SK-N-SH treated with all-trans-retinoic acid at 6 μM for 48 hours (cell line): ENCODE data around the gene LYRM4.

Source experiments
- ARNTL ChIP-seq: fragments of 450-650 bp; formaldehyde crosslinking; IDR thresholded peaks from 2 replicates; pipeline ENCODE4 v1.5.0; 2020; ENCODE audit warnings: low read depth, mild to moderate bottlenecking, moderate library complexity, borderline replicate concordance
- CSRNP3 ChIP-seq: fragments of 250-450 bp; sonication (Bioruptor Pico); IDR thresholded peaks from 2 replicates; pipeline ENCODE4 v1.5.1; 2021; ENCODE audit warnings: mild to moderate bottlenecking, moderate library complexity
- GLIS3 ChIP-seq: fragments of 250-450 bp; sonication (Bioruptor Pico); IDR thresholded peaks from 2 replicates; pipeline ENCODE4 v1.5.0; 2020; ENCODE audit warnings: mild to moderate bottlenecking, moderate library complexity
- ISL1 ChIP-seq: fragments of 250-450 bp; sonication (Bioruptor Pico); IDR thresholded peaks from 2 replicates; pipeline ENCODE4 v2.1.2; 2022; ENCODE audit warnings: mild to moderate bottlenecking, moderate library complexity
- OSR1 ChIP-seq: fragments of 250-450 bp; sonication (Bioruptor Pico); IDR thresholded peaks from 2 replicates; pipeline ENCODE4 v1.8.0; 2022; ENCODE audit warnings: moderate library complexity, mild to moderate bottlenecking, inconsistent platforms
- RARB ChIP-seq: fragments of 250-450 bp; sonication (Bioruptor Pico); IDR thresholded peaks from 2 replicates; pipeline ENCODE4 v1.8.0; 2021; ENCODE audit warnings: mild to moderate bottlenecking, moderate library complexity
- TOX ChIP-seq: fragments of 250-450 bp; sonication (Bioruptor Pico); IDR thresholded peaks from 2 replicates; pipeline ENCODE4 v1.8.0; 2021; ENCODE audit warnings: mild to moderate bottlenecking, moderate library complexity, borderline replicate concordance
- ZFP3 ChIP-seq: fragments of 250-450 bp; sonication (Bioruptor Pico); IDR thresholded peaks from 2 replicates; pipeline ENCODE4 v1.5.0; 2020; ENCODE audit warnings: mild to moderate bottlenecking, moderate library complexity

DNA sequence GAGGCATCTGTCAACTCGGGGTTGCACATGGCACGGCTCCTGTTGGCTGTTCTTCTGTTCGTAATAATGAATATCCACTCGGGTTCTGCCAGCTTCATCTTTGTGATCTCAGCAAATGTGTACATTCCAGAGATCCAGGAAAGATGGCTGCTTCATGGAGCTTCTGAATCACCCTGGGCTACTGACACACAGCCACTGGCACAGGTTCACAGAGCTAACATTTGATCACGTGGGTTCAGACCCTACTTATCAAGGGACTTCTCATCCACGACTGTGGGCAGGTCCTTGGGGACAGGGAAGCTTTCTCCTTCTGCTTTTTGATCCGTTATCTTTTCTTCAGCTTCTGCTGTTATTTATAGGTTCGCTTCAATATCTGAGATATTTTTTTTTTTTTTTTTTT is 157.5 kb downstream of the LYRM4 start:
- TF ChIP-seq ISL1 (CRISPR knock-in tag), result no peak
- no peak for TF ChIP-seq CSRNP3 (CRISPR knock-in tag)
- no peak for TF ChIP-seq GLIS3 (CRISPR knock-in tag)
- no peak for TF ChIP-seq TOX (CRISPR knock-in tag)
- TF ChIP-seq OSR1, result no peak
- no peak for TF ChIP-seq ARNTL
- no peak for TF ChIP-seq RARB (CRISPR knock-in tag)
- TF ChIP-seq ZFP3, result no peak
